Measurements from ENCODE around the gene ALPK3.

- TF ChIP-seq CTCF (IDR thresholded peaks at IDR 0.05) (no peak), POLR2AphosphoS5 (IDR thresholded peaks at IDR 0.05) (no peak), POLR2A (IDR thresholded peaks at IDR 0.05) (no peak)
These were observed 19.7 kb downstream of the ALPK3 start for GRCh38 chr15:84836844-84837243.

Measured in stomach (tissue), 4 donors.